Panc1 (cell line): ENCODE measurements around the gene TEX12.

Source experiments
- POLR2AphosphoS5 ChIP-seq: IDR thresholded peaks from 2 replicates; pipeline ENCODE4 v1.6.1; 2012; ENCODE audit warnings: mild to moderate bottlenecking, low read depth, low read length, moderate library complexity
- TCF7L2 ChIP-seq: IDR thresholded peaks from 2 replicates; pipeline ENCODE4 v1.6.1; 2011; ENCODE audit warnings: mild to moderate bottlenecking, low read depth, low read length, inconsistent platforms
- TF ChIP-seq, protein P1 (sequence below): fragments of 450-650 bp; IDR thresholded peaks from 2 replicates; pipeline ENCODE4 v1.5.1; 2017; ENCODE audit warnings: mild to moderate bottlenecking
- TF ChIP-seq, protein P2 (sequence below), 2 experiments: IDR thresholded peaks; 2 replicates each; pipeline ENCODE4 v1.6.1; 2011 to 2012; ENCODE audit warnings: low read depth in 2 of 2, control low read depth in 1 of 2, low read length in 1 of 2, mild to moderate bottlenecking in 1 of 2, moderate library complexity in 1 of 2; ENCODE audit not compliant: insufficient read depth in 1 of 2

DNA sequence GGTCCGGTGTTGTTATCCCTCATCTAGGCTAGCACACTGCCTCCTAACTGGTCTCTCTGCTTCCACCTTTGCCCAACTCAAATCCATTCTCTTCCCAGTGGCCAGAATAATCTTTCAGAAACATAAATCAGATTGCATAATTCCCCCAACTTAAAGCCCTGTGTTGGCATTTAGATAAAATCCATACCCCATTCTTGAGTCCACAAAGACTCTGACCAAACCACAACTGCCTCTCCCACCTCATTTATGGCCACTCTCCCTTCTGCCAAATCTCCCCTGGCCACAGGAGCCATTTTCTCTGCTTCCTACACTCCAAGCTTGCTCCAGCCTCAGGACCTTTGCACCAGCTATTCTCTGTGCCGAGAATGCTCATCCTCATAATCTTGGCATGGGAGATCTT, 40.1 kb upstream of the TEX12 start:
- TF ChIP-seq, protein P1, sequence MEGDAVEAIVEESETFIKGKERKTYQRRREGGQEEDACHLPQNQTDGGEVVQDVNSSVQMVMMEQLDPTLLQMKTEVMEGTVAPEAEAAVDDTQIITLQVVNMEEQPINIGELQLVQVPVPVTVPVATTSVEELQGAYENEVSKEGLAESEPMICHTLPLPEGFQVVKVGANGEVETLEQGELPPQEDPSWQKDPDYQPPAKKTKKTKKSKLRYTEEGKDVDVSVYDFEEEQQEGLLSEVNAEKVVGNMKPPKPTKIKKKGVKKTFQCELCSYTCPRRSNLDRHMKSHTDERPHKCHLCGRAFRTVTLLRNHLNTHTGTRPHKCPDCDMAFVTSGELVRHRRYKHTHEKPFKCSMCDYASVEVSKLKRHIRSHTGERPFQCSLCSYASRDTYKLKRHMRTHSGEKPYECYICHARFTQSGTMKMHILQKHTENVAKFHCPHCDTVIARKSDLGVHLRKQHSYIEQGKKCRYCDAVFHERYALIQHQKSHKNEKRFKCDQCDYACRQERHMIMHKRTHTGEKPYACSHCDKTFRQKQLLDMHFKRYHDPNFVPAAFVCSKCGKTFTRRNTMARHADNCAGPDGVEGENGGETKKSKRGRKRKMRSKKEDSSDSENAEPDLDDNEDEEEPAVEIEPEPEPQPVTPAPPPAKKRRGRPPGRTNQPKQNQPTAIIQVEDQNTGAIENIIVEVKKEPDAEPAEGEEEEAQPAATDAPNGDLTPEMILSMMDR = no peak
- TF ChIP-seq TCF7L2 = no peak
- TF ChIP-seq POLR2AphosphoS5 = no peak
- TF ChIP-seq, protein P2, sequence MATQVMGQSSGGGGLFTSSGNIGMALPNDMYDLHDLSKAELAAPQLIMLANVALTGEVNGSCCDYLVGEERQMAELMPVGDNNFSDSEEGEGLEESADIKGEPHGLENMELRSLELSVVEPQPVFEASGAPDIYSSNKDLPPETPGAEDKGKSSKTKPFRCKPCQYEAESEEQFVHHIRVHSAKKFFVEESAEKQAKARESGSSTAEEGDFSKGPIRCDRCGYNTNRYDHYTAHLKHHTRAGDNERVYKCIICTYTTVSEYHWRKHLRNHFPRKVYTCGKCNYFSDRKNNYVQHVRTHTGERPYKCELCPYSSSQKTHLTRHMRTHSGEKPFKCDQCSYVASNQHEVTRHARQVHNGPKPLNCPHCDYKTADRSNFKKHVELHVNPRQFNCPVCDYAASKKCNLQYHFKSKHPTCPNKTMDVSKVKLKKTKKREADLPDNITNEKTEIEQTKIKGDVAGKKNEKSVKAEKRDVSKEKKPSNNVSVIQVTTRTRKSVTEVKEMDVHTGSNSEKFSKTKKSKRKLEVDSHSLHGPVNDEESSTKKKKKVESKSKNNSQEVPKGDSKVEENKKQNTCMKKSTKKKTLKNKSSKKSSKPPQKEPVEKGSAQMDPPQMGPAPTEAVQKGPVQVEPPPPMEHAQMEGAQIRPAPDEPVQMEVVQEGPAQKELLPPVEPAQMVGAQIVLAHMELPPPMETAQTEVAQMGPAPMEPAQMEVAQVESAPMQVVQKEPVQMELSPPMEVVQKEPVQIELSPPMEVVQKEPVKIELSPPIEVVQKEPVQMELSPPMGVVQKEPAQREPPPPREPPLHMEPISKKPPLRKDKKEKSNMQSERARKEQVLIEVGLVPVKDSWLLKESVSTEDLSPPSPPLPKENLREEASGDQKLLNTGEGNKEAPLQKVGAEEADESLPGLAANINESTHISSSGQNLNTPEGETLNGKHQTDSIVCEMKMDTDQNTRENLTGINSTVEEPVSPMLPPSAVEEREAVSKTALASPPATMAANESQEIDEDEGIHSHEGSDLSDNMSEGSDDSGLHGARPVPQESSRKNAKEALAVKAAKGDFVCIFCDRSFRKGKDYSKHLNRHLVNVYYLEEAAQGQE (IDR thresholded peaks at IDR 0.05; ENCODE audit: insufficient read depth in 1 of 2, low read depth in 2 of 2, low read length in 1 of 2) = no peak
